ENCODE measurements around the gene ABCA13.

ABCA13 gene

DNA sequence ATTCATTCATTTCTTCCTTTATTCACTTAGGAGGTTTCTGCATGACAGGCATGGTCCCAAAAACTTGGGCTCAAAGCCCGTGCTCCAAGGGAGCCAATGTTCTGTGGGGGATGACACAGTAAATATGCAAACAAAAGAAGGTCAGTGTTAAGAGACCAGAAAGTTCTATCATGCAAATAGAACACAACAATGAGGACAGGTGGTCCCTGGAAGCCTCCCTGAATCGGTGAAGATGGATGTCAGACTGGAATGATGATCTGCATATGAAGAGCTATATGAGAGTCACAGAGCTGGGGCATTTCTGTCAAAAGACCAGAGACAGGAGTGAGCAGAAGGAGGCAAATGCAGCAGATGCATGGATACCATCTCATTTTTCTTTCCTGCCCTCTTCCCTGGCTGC, 129.0 kb downstream of the ABCA13 start:
- DNase-seq, result no peak

DNA sequence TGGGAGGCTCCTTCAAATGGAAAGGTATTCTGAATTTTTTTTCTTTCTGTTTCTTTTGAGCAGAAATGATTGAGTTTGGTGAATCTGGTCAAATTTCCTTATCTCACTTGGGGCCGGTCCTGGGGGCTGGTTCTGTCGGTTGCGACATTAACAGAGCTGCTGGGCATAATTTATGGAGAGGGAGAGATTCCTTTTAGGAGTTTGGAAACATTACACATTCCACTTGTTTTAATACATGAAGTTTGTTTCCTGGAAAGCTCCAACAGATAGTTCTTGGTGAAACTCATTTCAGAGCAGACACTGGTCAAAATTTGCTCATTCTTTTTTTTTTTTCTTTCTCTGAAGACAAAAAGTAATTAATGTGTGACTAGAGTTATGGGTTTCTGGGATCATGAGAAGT, 129.9 kb downstream of the ABCA13 start:
- DNase-seq, result no peak

DNA sequence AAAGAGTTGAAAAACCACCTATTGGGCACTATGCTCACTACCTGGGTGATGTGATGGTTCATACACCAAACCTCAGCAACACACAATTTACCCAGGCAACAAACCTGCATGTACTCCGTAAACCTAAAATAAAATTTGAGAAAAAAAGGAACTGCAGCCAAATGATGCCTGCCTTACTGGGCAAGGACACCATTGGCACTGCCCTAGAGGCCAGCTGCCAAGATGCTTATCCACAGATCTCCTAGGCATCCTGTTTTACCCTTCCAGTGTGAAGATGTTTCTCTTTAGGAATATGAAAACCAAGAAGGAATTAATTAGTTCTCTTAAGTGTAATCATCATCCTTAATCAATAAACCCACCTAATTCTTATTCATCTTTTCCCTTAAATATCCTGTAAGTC, 133.4 kb downstream of the ABCA13 start:
- no peak for DNase-seq

DNA sequence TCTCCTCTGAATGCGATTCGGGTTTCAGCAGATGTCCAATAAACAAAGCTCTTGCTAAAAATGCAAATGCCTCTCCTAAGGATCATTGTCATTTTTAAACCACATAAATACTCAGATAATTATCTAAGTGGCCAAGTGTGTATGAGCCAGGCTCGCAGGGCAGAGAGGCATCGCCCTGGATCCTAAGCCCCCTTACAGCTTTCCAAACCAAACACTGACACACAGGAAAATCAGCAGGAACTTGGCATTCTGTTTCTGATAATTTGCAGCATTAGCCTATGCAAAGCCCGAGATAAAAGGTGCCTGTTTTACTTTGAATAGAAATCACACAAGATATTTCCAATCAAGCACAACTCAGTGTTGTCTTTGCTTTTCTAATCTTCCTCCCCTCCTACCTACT, 134.4 kb downstream of the ABCA13 start:
- no peak for DNase-seq

DNA sequence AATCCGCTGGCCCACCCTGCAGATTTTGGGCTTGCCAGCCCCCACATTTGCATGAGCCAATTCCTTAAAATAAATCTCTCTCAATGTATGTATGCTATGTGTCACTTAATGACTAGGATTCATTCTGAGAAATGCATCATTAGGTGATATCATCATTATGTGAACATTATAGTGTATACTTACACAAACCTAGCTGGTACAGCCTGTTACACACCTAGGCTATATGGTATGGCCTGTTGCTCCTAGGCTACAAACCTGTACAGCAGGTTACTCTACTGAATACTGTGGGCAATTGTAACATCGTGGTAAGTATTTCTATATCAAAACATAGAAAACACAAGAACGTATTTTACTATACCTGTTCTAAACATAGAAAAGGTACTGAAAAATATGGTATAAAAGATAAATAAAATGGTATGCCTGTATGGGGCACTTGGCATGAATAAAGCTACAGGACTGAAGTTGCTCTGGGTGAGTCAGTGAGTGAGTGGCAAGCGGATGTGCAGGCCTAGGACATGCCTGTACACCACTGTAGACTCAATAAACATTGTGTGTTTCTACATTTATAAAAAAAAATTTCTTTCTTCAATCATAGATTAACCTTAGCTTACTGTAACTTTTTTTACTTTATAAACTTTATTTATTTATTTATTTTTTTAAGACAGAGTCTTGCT, 135.9 kb downstream of the ABCA13 start:
- no peak for DNase-seq

DNA sequence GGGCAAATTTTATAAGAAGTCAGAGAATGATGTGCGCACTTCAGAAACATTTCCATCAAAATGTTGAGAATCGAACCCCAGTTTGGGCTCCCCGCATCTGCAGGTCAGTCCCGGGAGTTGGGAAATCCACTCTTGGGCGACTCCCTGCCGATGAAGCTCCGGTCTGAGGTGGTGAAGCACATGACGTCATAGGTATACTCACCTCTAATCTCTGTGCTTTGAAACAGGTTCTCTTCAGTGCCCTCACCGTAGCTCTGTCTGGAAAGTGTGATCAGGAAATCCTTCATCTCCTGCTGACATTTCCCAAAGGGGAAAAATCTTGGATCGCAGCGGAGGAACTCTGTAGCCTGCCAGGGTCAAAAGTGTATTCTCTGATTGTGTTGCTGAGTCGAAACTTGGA, 138.5 kb downstream of the ABCA13 start:
- no peak for DNase-seq

DNA sequence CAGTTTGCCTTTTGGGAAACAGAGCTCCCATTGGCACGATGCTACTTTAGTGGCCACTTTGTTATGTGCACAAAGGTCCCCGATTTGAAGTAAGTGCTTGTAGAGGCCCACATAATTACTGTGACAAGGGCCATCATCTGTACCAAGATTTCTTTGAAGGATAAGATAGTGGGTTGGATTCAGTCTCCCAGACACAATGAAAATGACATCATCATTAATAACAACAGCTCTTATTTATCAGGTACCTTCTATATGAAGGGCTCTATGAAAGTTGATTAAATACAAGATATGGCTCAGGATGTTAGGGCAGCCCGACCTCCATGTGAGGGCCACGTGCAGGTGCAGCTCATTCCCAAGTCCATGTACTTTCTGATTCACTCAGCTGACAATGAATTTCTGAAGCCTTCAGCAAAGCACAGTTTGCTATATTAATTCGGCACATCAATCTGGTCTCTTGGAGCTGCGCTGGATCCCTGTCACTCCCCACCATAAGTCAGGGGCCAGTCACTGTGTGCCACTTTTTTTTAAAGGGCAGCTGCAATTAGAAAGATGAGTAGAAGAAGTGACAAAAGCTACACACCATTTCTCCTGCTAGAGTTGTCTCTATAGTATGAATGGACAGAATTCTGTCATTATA, 140.3 kb downstream of the ABCA13 start:
- no peak for DNase-seq

DNA sequence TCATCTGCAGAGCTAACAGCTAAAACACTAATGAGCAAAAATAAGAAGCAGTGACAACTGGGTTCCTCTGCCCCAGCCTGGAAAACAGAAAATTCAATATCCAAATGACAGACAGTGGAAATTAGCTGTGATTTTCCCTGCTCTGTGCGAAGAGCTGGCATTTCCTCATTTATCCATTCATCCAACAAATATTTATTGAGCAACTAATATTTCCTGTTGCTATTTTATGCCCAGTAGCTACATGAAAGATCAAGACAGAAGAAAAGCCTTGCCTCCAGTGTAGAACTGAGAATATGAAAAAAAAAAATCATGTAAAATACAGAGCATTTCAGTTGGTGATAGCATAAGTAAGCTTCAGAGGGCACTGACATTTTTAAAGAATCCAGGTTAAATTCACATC, 140.9 kb downstream of the ABCA13 start:
- DNase-seq, result no peak

DNA sequence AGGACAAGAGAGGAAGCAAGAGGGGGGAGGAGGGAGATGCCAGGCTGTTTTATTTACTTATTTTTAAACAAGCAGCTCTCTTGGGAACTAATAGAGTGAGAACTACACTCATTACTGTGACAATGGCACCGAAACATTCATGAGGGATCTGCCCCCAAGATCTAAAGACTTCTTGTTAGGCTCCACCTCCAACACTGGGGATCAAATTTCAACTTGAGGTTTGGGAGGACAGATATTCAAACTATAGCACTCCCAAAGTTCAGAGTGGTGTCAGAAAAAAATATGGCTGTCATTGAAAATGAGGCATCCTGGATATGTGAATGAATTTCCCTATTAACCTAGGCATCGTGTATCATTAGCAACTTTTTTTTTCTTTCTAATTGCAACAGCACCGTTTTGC, 145.5 kb downstream of the ABCA13 start:
- no peak for DNase-seq

DNA sequence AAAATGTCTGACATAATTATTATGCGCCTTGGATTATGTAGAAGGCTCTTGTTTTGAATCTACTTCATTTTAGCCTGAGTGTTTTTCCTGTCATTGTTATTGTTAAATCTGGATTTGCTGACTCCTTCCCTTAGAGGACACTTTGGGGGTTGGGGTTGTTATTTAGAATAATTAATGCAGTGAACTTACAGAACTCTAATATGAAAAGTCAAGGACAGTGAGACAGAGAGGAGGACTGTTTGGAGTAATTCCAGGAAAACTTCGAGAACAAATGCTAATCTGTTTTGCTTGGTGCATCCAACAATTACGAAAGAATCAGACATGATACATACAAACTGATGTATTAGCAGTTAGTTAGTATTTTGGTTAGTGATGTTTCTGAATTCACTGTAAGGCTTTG, 146.1 kb downstream of the ABCA13 start:
- no peak for DNase-seq

DNA sequence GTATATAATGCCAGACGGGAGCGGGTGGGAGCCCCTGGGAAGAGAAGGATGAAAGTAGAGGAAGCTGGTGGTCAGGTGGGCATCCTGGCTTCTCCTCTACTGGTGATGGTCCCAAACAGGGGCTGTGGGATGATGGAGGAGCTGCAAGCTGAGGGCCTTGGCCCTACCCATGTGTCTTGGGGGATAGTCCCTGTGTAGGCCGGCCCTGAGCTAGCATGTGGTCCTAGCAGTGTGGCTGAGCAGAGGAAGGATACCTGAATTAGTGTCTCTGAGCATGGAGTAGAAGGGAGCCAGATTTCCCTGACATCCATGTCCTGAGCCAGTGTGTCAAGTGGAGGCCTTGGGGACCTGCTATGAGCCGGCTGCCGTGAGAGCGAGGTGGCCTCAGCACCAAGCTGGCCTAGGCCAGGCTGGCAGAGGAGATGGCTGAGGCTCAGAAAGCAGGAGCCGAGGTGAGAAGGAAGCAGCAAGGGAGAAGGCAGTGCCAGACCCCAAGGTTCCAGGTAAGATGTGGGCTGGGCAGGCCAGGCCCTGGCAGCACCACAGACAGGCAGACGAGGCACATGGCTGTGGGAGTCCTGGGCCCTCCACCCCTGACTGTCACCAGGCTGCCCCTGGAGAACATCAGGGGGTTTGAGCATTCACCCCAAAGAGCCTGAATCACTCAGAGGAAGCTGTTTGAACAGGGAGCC, 150.2 kb downstream of the ABCA13 start:
- DNase-seq, result no peak

DNA sequence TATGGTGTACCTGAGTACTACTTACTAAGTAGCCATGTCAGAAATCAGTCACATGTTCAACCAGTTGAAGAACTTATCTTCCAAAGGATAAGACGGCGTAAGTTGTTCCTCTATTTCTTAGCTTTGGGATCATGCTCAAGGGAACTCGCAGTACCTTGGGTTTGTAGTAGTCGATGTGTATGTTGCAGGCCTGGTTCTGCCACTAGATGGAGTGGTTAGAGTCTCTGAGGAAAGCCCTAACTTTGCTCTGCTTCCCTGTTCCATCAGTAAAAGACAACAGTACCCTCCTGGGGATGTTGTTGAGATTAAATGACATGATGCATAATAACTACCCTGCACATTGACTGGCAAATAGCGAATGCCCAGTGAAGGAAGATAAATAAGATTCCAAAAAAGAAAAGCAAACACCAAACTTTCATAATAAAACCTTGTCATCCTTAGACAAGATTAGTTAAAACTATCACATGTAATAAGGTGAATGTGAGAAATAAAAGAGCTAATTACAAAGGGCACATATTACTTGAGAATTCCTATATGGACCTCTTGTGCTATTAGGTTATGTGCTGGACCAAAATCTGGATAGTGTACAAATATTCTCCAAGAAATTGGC, 165.9 kb downstream of the ABCA13 start:
- DNase-seq, result peak; percentile 1

DNA sequence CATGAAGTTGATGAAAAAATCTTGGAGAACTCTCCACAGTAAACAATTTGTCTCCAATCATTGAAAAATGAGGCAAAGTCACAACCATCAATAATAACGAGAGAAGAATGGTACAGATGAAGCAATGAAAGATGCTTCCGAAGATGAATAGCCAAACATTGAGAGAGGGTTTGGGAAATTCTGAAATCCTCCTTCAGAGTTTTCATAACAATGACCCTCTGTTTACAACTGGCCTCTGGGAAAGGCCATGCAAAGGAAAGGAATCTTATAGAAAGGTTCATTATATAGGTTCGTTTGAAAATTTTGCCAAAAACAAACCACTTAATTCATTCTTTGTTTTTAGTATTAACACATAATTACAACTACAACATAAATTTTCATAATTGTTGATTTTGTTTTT, 166.5 kb downstream of the ABCA13 start:
- DNase-seq, result no peak

DNA sequence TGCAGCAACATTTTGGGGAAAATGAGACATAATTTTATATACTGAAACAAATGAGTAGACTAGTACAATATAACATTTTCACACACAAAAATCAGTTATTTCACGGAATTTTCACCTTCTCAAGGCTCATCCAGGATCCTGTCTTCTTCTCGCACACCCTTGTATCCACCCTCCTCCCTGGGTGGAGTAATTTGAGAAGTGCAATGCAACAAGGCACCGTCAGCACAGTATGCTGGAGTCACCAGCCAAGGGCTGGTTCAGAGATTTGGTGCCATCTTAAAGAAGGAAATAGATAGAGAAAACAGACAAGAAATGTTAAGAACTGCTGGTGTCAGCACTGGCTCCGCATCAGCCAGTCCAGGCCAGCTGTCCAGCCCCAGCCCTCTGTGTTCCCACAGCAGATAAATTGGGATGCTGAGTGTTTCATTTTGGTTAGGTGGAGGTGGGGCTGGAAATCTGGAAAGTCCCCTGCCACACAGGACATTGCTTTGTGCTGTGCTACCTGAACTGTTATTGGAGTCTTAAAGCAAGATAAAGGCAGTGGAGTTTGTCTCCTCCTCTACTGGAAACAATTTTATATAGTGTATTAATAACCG, 176.1 kb downstream of the ABCA13 start:
- DNase-seq, result no peak

DNA sequence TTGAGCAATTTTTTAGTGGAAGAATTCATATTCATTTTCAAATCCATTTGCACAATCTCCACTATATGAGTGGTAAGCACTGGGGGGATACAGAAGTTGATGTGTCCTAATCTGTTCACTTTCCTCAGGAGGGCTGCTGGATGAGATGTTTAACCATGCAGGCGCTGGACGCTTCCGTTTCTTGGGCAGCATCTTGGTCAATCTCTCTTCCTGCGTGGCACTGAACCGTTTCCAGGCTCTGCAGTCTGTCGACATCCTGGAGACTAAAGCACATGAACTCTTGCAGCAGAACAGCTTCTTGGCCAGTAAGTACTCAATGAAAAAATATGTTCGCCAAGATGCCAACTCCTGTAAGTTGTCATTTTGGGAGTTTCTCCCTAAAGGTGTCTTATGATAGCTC, 179.3 kb downstream of the ABCA13 start:
- no peak for DNase-seq

DNA sequence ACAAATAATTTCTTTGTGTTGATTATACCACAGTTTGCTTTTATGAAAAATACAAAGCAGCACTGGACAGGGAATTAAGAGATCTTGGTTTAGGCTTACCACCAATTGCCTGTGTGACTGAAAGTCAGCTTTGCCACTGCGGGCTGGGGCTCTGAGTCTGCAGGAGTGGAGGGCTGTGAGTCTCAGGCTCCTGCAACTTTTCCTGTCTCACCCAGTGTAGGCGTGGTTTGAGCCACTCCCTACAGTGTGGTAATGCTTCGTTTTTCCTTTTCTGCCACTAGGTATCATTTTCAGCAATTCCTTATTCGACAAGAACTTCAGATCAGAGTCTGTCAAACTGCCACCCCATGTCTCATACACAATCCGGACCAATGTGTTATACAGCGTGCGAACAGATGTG, 180.6 kb downstream of the ABCA13 start:
- no peak for DNase-seq

DNA sequence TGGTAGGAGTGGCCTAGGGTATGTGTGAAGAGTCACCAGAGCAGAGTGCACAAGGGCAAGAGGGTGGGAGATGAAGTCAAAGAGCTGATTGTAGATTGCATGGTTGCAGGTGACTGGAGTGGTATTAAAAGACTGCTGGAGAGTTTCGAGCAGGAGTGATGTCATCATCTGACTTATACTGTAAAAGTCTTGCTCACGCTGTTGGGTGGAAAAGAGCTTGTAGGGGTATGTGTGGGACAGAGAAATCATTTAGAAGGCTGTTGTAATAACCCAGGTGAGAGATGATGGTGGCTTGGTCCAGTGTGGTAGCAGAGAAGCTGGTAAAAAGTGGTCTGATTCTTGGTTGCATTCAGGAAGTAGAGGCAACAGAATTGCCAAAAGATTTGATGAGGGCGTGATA, 184.1 kb downstream of the ABCA13 start:
- DNase-seq, result no peak

DNA sequence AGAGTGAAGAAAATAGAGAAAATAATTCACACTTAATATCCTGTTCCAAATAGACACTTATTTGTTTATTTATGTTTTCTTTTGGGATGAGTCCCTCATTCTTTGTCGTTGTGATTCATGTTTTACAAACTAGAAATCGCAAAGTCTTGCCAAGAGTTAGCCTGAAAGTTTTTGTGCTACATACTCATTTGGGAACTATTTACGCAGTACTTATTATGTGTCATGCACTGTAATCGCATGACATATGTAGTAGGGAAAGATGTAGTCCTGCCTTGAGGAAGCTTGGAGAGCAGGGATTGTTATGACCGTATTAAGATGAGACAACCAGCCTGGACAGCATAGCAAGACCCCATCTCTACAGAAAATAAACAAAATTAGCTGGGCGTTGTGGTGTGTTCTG, 189.3 kb downstream of the ABCA13 start:
- no peak for DNase-seq

DNA sequence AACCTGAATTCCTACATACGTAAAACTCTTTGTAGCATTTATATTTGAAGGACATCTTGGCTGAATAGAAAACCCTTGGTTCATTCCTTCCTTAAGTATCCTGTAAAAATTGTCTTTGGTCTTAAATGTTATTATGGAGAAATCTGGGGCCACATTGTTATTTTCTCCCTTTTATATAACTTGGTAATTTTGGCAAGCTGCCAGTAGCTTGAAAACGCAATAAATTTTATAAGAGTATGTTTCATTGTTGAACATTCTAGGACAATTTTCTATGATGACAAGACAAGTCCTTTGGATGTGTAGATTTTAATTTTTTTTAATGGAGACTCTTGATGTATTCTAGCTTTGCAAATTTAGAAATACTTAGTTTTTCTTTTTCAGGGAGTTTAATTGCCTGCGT, 191.9 kb downstream of the ABCA13 start:
- DNase-seq, result no peak

DNA sequence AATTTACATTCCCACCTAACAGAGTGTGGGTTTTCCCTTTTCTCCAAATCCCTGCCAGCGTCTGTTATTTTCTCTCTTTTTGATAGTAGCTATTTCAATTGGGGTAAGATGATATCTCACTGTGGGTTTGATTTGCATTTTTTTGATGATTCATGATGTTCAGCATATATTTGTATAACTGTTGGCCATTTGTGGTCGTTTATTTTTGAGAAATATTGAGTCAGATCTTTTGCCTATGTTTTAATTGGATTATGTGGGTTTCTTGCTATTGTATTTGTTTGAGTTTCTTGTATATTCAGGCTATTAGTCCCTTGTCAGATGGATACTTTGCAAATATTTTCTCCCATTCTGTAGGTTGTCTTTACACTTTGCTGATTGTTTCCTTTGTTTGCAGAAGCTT, 193.8 kb downstream of the ABCA13 start:
- no peak for DNase-seq

DNA sequence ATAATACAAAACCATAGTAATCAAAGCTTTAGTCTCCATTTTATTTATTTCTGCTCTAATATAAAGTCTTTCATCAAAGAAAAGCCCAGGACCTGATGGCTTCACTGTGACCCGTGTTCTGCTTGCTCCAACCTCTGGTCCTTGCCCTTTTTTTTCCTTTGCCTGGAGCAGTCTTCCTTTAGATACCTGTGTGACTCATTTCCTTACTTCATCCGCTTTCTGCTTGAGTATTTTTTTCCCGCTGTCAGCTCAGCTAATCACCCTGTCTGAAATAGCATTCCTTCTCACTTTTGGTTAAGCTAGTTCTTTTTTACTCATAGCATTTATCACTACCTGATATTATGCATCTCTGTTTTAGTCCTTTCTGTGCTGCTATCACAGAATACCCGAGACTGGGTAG, 194.8 kb downstream of the ABCA13 start:
- DNase-seq, result no peak

DNA sequence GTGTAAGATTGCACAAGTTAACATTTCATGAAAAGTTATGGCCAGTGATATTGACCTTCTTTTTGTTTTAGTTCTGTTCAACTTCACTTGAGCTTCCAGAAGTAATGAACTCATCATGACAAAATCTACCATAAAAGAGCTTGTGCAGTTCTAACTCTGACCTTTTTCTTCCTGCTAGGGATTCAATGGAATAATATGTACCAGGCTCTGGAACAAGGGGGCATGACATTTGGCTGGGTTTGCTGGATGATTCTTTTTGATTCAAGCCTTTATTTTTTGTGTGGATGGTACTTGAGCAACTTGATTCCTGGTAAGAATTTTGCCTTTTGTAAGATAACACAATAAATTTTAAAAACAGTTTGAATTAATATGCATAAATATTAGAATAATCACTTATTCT, 205.0 kb downstream of the ABCA13 start:
- no peak for DNase-seq

DNA sequence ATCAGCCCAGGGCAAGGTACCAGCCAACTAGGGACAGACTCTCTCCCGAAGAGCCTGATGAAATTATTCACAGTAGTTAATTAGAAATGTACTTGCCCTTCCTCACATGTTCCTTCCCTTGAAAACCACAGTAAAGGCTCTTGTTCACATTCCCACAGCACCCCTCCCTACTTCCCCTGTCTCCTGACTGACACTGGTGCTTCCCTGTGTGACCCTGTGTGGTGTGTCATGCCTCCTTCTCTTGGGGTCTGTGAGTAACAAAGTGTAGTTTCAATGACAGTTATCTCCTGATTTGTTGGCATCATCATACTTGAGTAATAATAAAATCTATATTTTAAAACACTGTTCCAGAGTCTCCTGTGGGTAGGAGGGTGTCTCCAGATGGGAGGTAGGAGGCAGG, 209.7 kb downstream of the ABCA13 start:
- DNase-seq, result no peak

DNA sequence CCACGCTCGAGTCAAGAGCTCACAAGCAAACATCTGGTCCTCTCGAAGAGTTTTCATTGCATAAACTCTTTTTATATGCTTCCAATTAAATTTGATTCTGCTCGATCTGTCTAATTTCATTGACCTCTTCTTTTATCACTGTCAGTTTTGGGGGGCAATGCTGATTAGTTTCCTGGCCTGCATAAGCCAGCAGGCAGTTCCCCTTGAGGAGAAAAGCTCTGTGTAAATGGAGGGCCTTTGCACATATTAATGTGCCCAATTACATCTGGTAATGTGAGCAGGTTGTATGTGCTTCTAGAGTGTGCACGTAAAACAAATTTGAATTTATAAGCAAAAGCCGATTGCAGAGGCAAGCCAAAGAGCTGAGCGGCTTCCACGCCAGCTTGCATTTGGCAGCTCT, 210.3 kb downstream of the ABCA13 start:
- DNase-seq, result no peak
